Stimulated activated naive CD8-positive, alpha-beta T cell treated with anti-CD3 and anti-CD28 coated beads, Interleukin-15, amount 100 ng/mL, for 72 hours (primary cell): ENCODE data around the gene WDR26.
"Not testable (repeated sequence)": the region's sequence is repeated elsewhere in the genome, so short reads cannot be mapped to it uniquely, and the experiment has no call there.

Experiments used
- ATAC-seq: fragments of 150-1000 bp; cut with Tn5 transposase; 2 replicates; pipeline ENCODE4 v1.10.0; 2021; ENCODE audit warnings: mild to moderate bottlenecking, moderate library complexity
- DNase-seq, 2 donors: peaks; one replicate each; pipeline ENCODE4 v3.0.0; 2021 to 2022
- H3K27ac Mint-ChIP-seq, 2 donors: one replicate each; pipeline ENCODE4 v1.8.0; 2022; ENCODE audit warnings: mild to moderate bottlenecking in 2 of 2, mixed read lengths in 2 of 2, moderate library complexity in 2 of 2
- H3K27me3 Mint-ChIP-seq: one replicate; pipeline ENCODE4 v1.8.0; 2022; ENCODE audit warnings: mixed read lengths
- H3K4me1 Mint-ChIP-seq: one replicate; pipeline ENCODE4 v1.8.0; 2022; ENCODE audit warnings: mild to moderate bottlenecking, mixed read lengths
- H3K4me3 Mint-ChIP-seq, 2 donors: one replicate each; pipeline ENCODE4 v1.8.0; 2022; ENCODE audit warnings: mild to moderate bottlenecking in 2 of 2, mixed read lengths in 2 of 2, moderate library complexity in 1 of 2
- H3K9me3 Mint-ChIP-seq, 2 donors: one replicate each; pipeline ENCODE4 v1.8.0; 2022; ENCODE audit warnings: mixed read lengths in 2 of 2

WDR26 gene

GRCh38 chr1:224352436-224353085 lies 82.0 kb downstream of the WDR26 start:
- not testable (repeated sequence) for DNase-seq, H3K4me3 Mint-ChIP-seq, H3K27ac Mint-ChIP-seq, H3K27me3 Mint-ChIP-seq, ATAC-seq, H3K9me3 Mint-ChIP-seq
- peaks cover 25% of the 10 kb centered on the region for H3K4me1 Mint-ChIP-seq

DNA sequence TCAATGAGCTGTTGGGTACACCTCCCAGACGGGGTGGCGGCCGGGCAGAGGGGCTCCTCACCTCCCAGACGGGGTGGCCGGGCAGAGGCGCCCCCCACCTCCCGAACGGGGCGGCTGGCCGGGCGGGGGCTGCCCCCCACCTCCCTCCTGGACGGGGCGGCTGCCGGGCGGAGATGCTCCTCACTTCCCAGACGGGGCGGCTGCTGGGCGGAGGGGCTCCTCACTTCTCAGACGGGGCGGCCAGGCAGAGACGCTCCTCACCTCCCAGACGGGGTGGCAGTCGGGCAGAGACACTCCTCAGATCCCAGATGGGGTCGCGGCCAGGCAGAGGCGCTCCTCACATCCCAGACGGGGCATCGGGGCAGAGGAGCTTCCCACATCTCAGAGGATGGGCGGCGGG lies 84.9 kb downstream of the WDR26 start:
- H3K27me3 Mint-ChIP-seq, H3K4me3 Mint-ChIP-seq, H3K27ac Mint-ChIP-seq, H3K9me3 Mint-ChIP-seq, DNase-seq, ATAC-seq: not testable (repeated sequence)
- H3K4me1 Mint-ChIP-seq = peaks cover 19% of the 10 kb centered on the region

DNA sequence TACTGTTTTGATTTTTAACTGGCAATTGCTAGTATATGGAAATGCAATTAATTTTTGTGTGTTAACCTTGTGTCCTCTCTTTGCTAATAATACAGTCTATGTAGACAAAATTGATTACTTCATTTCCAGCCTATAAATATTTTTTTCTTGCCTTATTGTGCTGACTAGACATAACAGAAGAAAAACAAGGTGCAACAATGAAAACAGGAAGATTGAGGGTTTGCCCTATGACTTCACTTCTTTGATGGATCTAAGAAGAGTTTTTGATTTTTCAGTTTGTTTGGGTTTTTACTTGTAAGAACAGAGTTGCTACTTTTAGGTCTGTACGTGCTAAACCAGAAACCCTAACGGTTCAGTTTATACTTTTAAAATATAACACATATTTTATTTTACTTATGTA lies 86.5 kb downstream of the WDR26 start:
- no peak overlapping the region for H3K4me3 Mint-ChIP-seq
- no peaks in the 10 kb centered on the region for H3K27me3 Mint-ChIP-seq
- DNase-seq = no peak
- H3K27ac Mint-ChIP-seq = no peak overlapping the region
- H3K9me3 Mint-ChIP-seq = peaks cover 7 to 13% of the 10 kb centered on the region in 2 donors
- ATAC-seq = no peak
- H3K4me1 Mint-ChIP-seq = peaks cover 6% of the 10 kb centered on the region

- H3K4me1 Mint-ChIP-seq = peaks cover 13% of the 10 kb centered on the region
- peaks cover 16 to 26% of the 10 kb centered on the region in 2 donors for H3K9me3 Mint-ChIP-seq
- H3K4me3 Mint-ChIP-seq = no peak overlapping the region
- DNase-seq (no peak), ATAC-seq (no peak)
- H3K27ac Mint-ChIP-seq = no peak overlapping the region
- H3K27me3 Mint-ChIP-seq = peaks cover 6% of the 10 kb centered on the region
Observed at GRCh38 chr1:224343679-224344078, 90.9 kb downstream of the WDR26 start.

DNA sequence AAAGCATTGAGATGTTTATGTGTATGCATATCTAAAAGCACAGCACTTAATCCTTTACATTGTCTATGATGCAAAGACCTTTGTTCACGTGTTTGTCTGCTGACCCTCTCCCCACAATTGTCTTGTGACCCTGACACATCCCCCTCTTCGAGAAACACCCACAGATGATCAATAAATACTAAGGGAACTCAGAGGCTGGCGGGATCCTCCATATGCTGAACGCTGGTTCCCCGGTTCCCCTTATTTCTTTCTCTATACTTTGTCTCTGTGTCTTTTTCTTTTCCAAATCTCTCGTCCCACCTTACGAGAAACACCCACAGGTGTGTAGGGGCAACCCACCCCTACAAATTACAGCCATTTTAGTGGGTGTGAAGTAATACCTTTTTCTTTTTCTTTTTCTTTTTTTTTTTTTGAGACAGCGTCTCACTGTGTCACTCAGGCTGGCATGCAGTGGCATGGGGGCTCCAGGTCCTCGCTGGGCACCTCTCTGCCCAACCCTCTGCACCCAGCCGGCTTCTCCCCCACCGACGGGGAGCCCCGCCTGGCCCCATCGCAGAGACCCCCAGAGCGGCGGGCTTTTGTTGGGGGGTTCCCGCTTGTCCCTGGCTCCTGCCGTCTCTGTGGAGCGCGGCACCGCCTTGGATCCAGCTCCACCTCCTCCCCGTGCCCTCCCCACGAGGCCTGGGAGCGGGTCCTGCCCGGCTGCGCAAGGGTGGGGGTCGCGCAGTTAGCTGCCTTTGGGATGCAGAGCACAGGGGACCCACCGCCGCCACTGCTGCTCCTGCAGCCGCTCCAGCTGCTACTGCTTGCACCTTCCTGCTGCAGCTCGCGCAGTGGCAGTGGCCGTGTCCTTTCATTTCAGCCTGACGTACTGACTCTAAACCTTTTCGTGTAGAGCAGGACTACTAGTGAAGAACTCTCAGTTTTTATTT lies 93.9 kb downstream of the WDR26 start:
- not testable (repeated sequence) for H3K27ac Mint-ChIP-seq, H3K4me1 Mint-ChIP-seq, H3K27me3 Mint-ChIP-seq
- ATAC-seq (peak; percentile 85), DNase-seq (peak; percentile 31 to 35)
- peak overlapping the region; percentile 74 to 82 for H3K4me3 Mint-ChIP-seq
- H3K9me3 Mint-ChIP-seq = peaks cover 16 to 26% of the 10 kb centered on the region in 2 donors

GRCh38 chr1:224339442-224340033 lies 95.1 kb downstream of the WDR26 start:
- peaks cover 8% of the 10 kb centered on the region for H3K4me1 Mint-ChIP-seq
- no peak for ATAC-seq

GRCh38 chr1:224338150-224338838 lies 96.3 kb downstream of the WDR26 start:
- Mint-ChIP-seq H3K9me3 (peaks cover 10 to 15% of the 10 kb centered on the region in 2 donors), H3K4me1 (peaks cover 20% of the 10 kb centered on the region), H3K27ac (no peak overlapping the region), H3K27me3 (peaks cover 6% of the 10 kb centered on the region), H3K4me3 (no peak overlapping the region)
- DNase-seq (no peak), ATAC-seq (no peak)

More at GRCh38 chr1:224339442-224340033, 95.1 kb downstream of the WDR26 start:
- no peak overlapping the region for H3K27ac Mint-ChIP-seq
- no peak overlapping the region for H3K4me3 Mint-ChIP-seq
- peaks cover 16 to 26% of the 10 kb centered on the region in 2 donors for H3K9me3 Mint-ChIP-seq
- no peak for DNase-seq
- H3K27me3 Mint-ChIP-seq = peaks cover 6% of the 10 kb centered on the region
